GM12875 (cell line): Measurements from ENCODE around the gene ERMARD.

Source experiments
- H3K4me3 ChIP-seq: one replicate; pipeline ENCODE4 v1.5.1; 2011; ENCODE audit warnings: low read depth, low read length, control low read depth
- CTCF ChIP-seq: IDR thresholded peaks from 2 replicates; pipeline ENCODE4 v1.5.1; 2011; ENCODE audit warnings: low read depth, mild to moderate bottlenecking, control low read depth, inconsistent platforms, low read length, moderate library complexity, borderline replicate concordance; ENCODE audit not compliant: insufficient read depth

Gene ERMARD

GRCh38 chr6:169777896-169778295 is 26.5 kb downstream of the ERMARD start:
- H3K4me3 ChIP-seq: no peak overlapping the region
- no peak for TF ChIP-seq CTCF

GRCh38 chr6:169778646-169779045 is 27.2 kb downstream of the ERMARD start:
- TF ChIP-seq CTCF: no peak
- no peak overlapping the region for H3K4me3 ChIP-seq

GRCh38 chr6:169779092-169779815 is 27.8 kb downstream of the ERMARD start:
- no peak overlapping the region for H3K4me3 ChIP-seq
- no peak for TF ChIP-seq CTCF

GRCh38 chr6:169779896-169780295 is 28.5 kb downstream of the ERMARD start:
- no peak overlapping the region for H3K4me3 ChIP-seq
- no peak for TF ChIP-seq CTCF

- no peak for TF ChIP-seq CTCF
- no peak overlapping the region for H3K4me3 ChIP-seq
Observed at GRCh38 chr6:169780571-169781091, 29.2 kb downstream of the ERMARD start.

- H3K4me3 ChIP-seq: no peak overlapping the region
- TF ChIP-seq CTCF: no peak
Observed at GRCh38 chr6:169782966-169783365, 31.5 kb downstream of the ERMARD start.

GRCh38 chr6:169783401-169783800 is 32.0 kb downstream of the ERMARD start:
- no peak overlapping the region for H3K4me3 ChIP-seq
- no peak for TF ChIP-seq CTCF
